DND-41 (cell line): ENCODE results near the gene NDUFS5.
"Not testable (repeated sequence)": the region's sequence is repeated elsewhere in the genome, so short reads cannot be mapped to it uniquely, and the experiment has no call there.

Experiments
- ATAC-seq: fragments of 200-7000 bp; cut with Tn5 transposase; 3 replicates; pipeline ENCODE4 v1.9.1; 2021; ENCODE audit warnings: low read depth; ENCODE audit not compliant: insufficient read depth
- DNase-seq: peaks from one replicate; pipeline ENCODE4 v3.0.0-alpha.2; 2020
- H2AFZ ChIP-seq: 2 replicates; pipeline ENCODE4 v1.6.0; 2012; ENCODE audit warnings: low read depth, low read length
- H3K27ac ChIP-seq: 2 replicates; pipeline ENCODE4 v1.5.1; 2012; ENCODE audit warnings: low read length, inconsistent platforms
- H3K27me3 ChIP-seq: fragments of 200-600 bp; sonication (generic); 2 replicates; pipeline ENCODE4 v1.6.0; 2012; ENCODE audit warnings: low read length, mild to moderate bottlenecking, inconsistent platforms; ENCODE audit not compliant: insufficient read depth, poor library complexity
- H3K36me3 ChIP-seq: 2 replicates; pipeline ENCODE4 v1.5.1; 2012; ENCODE audit warnings: low read length, inconsistent platforms; ENCODE audit not compliant: insufficient read depth
- H3K4me1 ChIP-seq: 2 replicates; pipeline ENCODE4 v1.5.1; 2012; ENCODE audit warnings: mild to moderate bottlenecking, low read length; ENCODE audit not compliant: insufficient read depth
- H3K4me2 ChIP-seq: 2 replicates; pipeline ENCODE4 v1.6.0; 2012; ENCODE audit warnings: mild to moderate bottlenecking, moderate library complexity, low read length, inconsistent platforms; ENCODE audit not compliant: insufficient read depth
- H3K4me3 ChIP-seq, 2 experiments: fragments of 200-600 bp in 1 of 2; shearing (Covaris generic) in 1 of 2; 2 replicates each; pipeline ENCODE4 v1.5.1; 2012 to 2016; ENCODE audit warnings: inconsistent platforms in 2 of 2, low read length in 2 of 2, mild to moderate bottlenecking in 2 of 2, low read depth in 1 of 2, moderate library complexity in 1 of 2
- H3K79me2 ChIP-seq: 2 replicates; pipeline ENCODE4 v1.6.0; 2012; ENCODE audit warnings: low read length, inconsistent platforms; ENCODE audit not compliant: insufficient read depth
- H3K9ac ChIP-seq: 2 replicates; pipeline ENCODE4 v1.6.0; 2012; ENCODE audit warnings: low read depth, mild to moderate bottlenecking, inconsistent platforms, low read length, moderate library complexity
- H3K9me3 ChIP-seq: 2 replicates; pipeline ENCODE4 v1.5.1; 2012; ENCODE audit warnings: low read length, moderate library complexity, mild to moderate bottlenecking, inconsistent platforms; ENCODE audit not compliant: insufficient read depth, severe bottlenecking
- H4K20me1 ChIP-seq: 2 replicates; pipeline ENCODE4 v1.6.0; 2012; ENCODE audit warnings: low read length; ENCODE audit not compliant: insufficient read depth
- EZH2 ChIP-seq: IDR thresholded peaks from 3 replicates; pipeline ENCODE4 v1.6.1; 2012; ENCODE audit warnings: borderline replicate concordance, low read depth, mild to moderate bottlenecking, moderate library complexity, low read length, inconsistent platforms; ENCODE audit not compliant: severe bottlenecking
- TF ChIP-seq, protein P1 (sequence below): IDR thresholded peaks from 2 replicates; pipeline ENCODE4 v1.5.1; 2012; ENCODE audit warnings: borderline replicate concordance, low read length, moderate library complexity, mild to moderate bottlenecking; ENCODE audit not compliant: poor library complexity, severe bottlenecking; ENCODE audit errors: extremely low read depth

Gene NDUFS5

DNA sequence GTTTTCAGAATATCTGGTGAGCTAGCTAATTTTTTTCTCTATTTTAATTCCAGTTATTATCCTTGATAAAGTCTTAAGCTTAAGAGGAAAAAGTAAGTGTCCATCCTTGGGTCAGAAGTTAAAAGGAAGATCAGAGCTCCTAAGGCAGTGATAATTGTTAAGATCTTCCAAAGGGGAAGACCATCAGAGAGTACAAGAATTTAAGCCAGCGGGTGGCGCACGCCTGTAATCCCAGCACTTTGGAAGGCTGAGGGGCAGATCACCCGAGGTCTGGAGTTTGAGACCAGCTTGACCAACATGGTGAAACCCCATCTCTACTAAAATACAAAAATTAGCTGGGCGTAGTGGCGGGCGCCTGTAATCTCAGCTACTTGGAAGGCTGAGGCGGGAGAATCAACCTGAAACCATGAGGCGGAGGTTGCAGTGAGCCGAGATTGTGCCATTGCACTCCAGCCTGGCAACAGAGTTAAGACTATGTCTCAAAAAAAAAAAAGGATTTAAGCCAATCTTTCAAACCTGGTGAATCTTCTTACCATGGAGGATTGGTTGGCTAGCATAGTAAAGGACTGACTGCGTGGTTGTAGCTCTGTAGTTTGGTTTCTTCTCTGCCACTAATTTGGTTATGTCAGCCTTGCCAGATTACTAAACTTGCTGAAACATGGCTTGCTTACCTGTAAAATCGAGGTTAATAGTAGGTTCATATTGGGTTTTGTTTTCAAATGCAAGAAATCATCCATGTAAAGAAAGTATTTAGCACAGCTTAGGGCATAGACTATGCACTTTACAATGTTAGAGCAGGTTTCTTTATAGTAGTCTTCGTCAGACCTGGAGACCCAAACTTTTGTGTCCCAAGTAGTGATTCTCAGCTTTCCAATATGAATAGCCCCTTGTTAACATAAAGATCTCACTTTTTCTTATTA lies 19.2 kb upstream of the NDUFS5 start:
- 0 out of 2 replicates have a peak, but pooled peaks cover 3% of the 10 kb centered on the region for H4K20me1 ChIP-seq
- peaks cover 64% of the 10 kb centered on the region for H3K36me3 ChIP-seq
- no peak overlapping the region for H3K4me3 ChIP-seq

DNA sequence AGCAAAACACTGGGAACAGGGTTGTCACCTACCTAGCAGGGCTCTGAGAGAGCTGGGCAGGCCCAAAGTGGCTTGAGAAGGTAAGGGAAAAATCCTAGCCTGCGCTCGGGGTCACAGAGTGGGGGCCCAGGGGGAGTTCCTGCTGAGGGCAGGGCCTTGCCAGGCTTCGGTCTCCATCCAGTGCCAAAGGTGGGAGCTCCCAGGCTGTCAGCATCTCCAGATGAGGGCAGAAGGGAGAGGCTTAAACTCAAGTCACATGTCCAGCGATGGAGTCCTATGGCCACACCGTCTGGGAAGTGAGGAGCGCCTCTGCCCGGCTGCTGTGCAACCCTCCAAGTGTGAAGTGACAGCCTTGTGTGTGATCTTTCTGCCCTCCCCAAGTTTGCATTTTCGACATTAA lies 11.2 kb upstream of the NDUFS5 start:
- not testable (repeated sequence) for H3K4me2 ChIP-seq, H3K79me2 ChIP-seq, H2AFZ ChIP-seq, DNase-seq, H3K9me3 ChIP-seq, H3K36me3 ChIP-seq, H3K4me1 ChIP-seq, H3K4me3 ChIP-seq, H3K27me3 ChIP-seq, H3K27ac ChIP-seq, ATAC-seq, H3K9ac ChIP-seq, H4K20me1 ChIP-seq

More for the DNA sequence above, 19.2 kb upstream of the NDUFS5 start:
- Histone ChIP-seq H3K9me3 (no peaks in the 10 kb centered on the region), H3K27ac (no peak overlapping the region), H2AFZ (no peak overlapping the region), H3K4me2 (no peak overlapping the region), H3K4me1 (no peaks in the 10 kb centered on the region), H3K27me3 (no peaks in the 10 kb centered on the region), H3K9ac (no peak overlapping the region), H3K79me2 (no peaks in the 10 kb centered on the region)
- no peak for ATAC-seq
- TF ChIP-seq, protein P1, sequence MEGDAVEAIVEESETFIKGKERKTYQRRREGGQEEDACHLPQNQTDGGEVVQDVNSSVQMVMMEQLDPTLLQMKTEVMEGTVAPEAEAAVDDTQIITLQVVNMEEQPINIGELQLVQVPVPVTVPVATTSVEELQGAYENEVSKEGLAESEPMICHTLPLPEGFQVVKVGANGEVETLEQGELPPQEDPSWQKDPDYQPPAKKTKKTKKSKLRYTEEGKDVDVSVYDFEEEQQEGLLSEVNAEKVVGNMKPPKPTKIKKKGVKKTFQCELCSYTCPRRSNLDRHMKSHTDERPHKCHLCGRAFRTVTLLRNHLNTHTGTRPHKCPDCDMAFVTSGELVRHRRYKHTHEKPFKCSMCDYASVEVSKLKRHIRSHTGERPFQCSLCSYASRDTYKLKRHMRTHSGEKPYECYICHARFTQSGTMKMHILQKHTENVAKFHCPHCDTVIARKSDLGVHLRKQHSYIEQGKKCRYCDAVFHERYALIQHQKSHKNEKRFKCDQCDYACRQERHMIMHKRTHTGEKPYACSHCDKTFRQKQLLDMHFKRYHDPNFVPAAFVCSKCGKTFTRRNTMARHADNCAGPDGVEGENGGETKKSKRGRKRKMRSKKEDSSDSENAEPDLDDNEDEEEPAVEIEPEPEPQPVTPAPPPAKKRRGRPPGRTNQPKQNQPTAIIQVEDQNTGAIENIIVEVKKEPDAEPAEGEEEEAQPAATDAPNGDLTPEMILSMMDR = no peak
- TF ChIP-seq EZH2 = no peak
- DNase-seq = no peak

DNA sequence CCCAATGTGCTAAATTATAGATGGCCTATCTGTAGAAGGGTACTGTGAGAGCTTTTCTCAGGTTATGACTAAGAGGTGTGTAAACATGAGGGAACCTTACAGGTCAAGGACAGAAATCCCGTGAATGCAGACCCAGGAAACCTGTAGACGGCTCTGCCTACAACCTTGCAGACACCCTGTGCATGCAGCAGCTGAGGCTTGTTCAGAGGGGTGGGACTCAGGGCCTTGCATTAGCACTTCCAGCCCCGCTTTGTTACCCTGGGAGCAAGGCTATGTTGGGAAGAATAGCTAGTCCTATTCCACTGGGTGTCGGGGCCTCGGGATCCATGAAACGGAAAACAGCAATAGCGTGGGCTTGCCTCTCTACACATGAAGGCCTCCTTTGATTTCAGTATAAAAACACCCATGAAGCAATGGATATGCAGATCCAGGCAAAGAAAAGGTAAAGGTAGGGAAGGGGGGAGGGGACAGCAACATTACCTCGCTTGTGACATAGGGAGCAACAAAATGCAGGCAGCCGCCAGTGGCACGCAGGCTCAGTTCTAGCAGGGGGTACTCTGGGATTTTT lies 9.5 kb upstream of the NDUFS5 start:
- no peak overlapping the region for H3K4me3 ChIP-seq
- no peak overlapping the region for H2AFZ ChIP-seq
- ATAC-seq (no peak), DNase-seq (no peak)
- no peak overlapping the region for H3K9ac ChIP-seq
- TF ChIP-seq, protein P1 = no peak
- no peak for TF ChIP-seq EZH2
- no peak overlapping the region for H3K27ac ChIP-seq
- no peaks in the 10 kb centered on the region for H3K27me3 ChIP-seq
- no peak overlapping the region for H3K4me2 ChIP-seq
- H4K20me1 ChIP-seq = no peaks in the 10 kb centered on the region
- H3K79me2 ChIP-seq = no peaks in the 10 kb centered on the region
- no peaks in the 10 kb centered on the region for H3K36me3 ChIP-seq
- H3K9me3 ChIP-seq = no peaks in the 10 kb centered on the region
- no peaks in the 10 kb centered on the region for H3K4me1 ChIP-seq

DNA sequence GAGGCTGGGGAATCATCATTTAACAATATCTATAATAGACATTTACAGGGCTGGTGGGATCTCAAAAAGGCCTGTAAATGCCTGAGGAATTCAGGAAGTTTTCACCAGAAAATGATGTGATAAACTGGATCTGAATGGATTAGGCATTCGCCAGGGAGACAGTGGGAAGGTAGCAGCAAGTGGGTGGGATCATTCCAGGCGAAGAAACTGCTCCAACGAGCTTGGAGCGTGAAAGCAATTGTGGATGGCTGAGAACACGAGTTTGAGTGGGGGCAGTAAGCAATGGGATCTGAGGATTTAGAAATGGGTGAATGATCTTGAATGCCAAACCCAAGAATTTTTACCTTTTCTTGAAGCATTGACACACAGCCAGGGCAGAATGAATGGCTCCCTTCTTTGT lies 8.9 kb upstream of the NDUFS5 start:
- DNase-seq (no peak), ATAC-seq (no peak)
- Histone ChIP-seq H4K20me1 (no peaks in the 10 kb centered on the region), H3K4me2 (no peak overlapping the region), H3K4me3 (no peak overlapping the region), H3K9me3 (no peaks in the 10 kb centered on the region), H3K4me1 (no peaks in the 10 kb centered on the region), H3K36me3 (no peaks in the 10 kb centered on the region), H2AFZ (no peak overlapping the region), H3K79me2 (no peaks in the 10 kb centered on the region), H3K9ac (no peak overlapping the region), H3K27ac (no peak overlapping the region), H3K27me3 (no peaks in the 10 kb centered on the region)
- no peak for TF ChIP-seq EZH2
- TF ChIP-seq, protein P1 = no peak

DNA sequence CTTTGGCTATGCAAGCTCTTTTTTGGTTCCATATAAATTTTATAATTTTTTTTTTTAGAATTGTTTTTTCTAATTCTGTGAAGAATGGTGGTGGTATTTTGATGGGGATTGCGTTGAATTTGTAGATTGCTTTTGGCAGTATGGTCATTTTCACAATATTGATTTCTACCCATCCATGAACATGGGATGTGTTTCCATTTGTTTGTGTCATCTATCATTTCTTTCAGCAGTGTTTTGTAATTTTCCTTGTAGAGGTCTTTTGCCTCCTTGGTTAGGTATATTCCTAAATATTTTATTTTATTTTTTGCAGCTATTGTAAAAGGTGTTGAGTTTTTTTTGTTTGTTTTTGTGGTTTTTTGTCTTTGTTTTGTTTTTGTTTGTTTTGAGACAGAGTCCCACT lies 5.7 kb upstream of the NDUFS5 start:
- H3K79me2 ChIP-seq, H3K36me3 ChIP-seq, H3K9me3 ChIP-seq, H2AFZ ChIP-seq, H4K20me1 ChIP-seq, ATAC-seq, H3K4me2 ChIP-seq, H3K27me3 ChIP-seq, DNase-seq, H3K4me1 ChIP-seq, H3K9ac ChIP-seq, H3K27ac ChIP-seq, H3K4me3 ChIP-seq: not testable (repeated sequence)
